Small intestine (tissue), 7 donors: ENCODE results near the gene DOCK7. TPM values are rescaled to one million over a fixed set of nuclear protein-coding genes. Genes with fewer than 3 reads are reported as not detected.

Experiments used
- DNase-seq, 2 donors: peaks; one replicate each; pipeline versions ENCODE4 v3.0.0 to v3.0.0-alpha.2; 2013
- FAIRE-seq: peaks from 2 replicates; lab custom pipeline; 2012; peaks lifted over from hg19 to GRCh38; lab: Jason Lieb, UNC
- H3K27ac ChIP-seq, 3 donors: one replicate each; pipeline ENCODE4 v1.5.1; 2013; ENCODE audit warnings: low read length in 2 of 3, mild to moderate bottlenecking in 2 of 3, control low read depth in 1 of 3, inconsistent platforms in 1 of 3, low read depth in 1 of 3, moderate library complexity in 1 of 3
- H3K27me3 ChIP-seq, 3 donors: one replicate each; pipeline ENCODE4 v1.6.1; 2013; ENCODE audit warnings: low read length in 3 of 3, inconsistent platforms in 1 of 3; ENCODE audit not compliant: control insufficient read depth in 3 of 3, insufficient read depth in 3 of 3
- H3K36me3 ChIP-seq, 3 donors: one replicate each; pipeline ENCODE4 v1.6.1; 2013; ENCODE audit warnings: low read length in 3 of 3, inconsistent platforms in 1 of 3, low read depth in 1 of 3, mild to moderate bottlenecking in 1 of 3, moderate library complexity in 1 of 3; ENCODE audit not compliant: control insufficient read depth in 3 of 3, insufficient read depth in 2 of 3
- H3K4me1 ChIP-seq, 3 donors: one replicate each; pipeline ENCODE4 v1.6.1; 2013; ENCODE audit warnings: low read length in 2 of 3, inconsistent platforms in 1 of 3, low read depth in 1 of 3, mild to moderate bottlenecking in 1 of 3, moderate library complexity in 1 of 3; ENCODE audit not compliant: control insufficient read depth in 3 of 3, insufficient read depth in 2 of 3
- H3K4me3 ChIP-seq, 3 donors: one replicate each; pipeline ENCODE4 v1.5.1; 2013; ENCODE audit warnings: low read length in 3 of 3, control low read depth in 1 of 3, inconsistent platforms in 1 of 3, low read depth in 1 of 3, mild to moderate bottlenecking in 1 of 3, moderate library complexity in 1 of 3
- H3K9me3 ChIP-seq, 2 donors: one replicate each; pipeline ENCODE4 v1.6.1; 2013; ENCODE audit warnings: low read depth in 1 of 2, low read length in 1 of 2; ENCODE audit not compliant: control insufficient read depth in 2 of 2, insufficient read depth in 1 of 2
- WGBS, 3 donors: extraction: QIAGEN DNeasy Blood & Tissue Kit; methylation state at CpG; one replicate each; pipeline ENCODE4 v1.1.7; 2013; 5-methylcytosine and 5-hydroxymethylcytosine counted together
- polyA plus RNA-seq, 4 donors: library from polyadenylated mRNA; stranded (reverse) in 3 of 4; unstranded in 1 of 4; fragments of 200-250 nt in 3 of 4; fragments of 120-200 nt in 1 of 4; gene quantifications; one replicate each; pipeline versions ENCODE4 v1.2.1 to v1.2.3, GENCODE V29; 2013
- donor health status: healthy with polysubstance abuse.
- donor health status: control.
- donor health status: control.
- donor health status: Bipolar disorder and iron deficiency.
- donor health status: healthy.

DOCK7 gene
- polyA plus RNA-seq, 4 donors: 4.9 to 25.5 (median 7.0) TPM

GRCh38 chr1:62513013-62513412 lies 175.2 kb downstream of the DOCK7 start:
- Histone ChIP-seq H3K9me3 (no peaks in the 10 kb centered on the region), H3K27me3 (no peaks in the 10 kb centered on the region), H3K27ac (no peak overlapping the region), H3K36me3 (peaks cover 3 to 9% (median 4%) of the 10 kb centered on the region in 3 donors), H3K4me1 (peaks cover 0 to 10% (median 0%) of the 10 kb centered on the region in 3 donors), H3K4me3 (no peak overlapping the region)
- DNase-seq (no peak), FAIRE-seq (no peak)
- WGBS, 3 donors: 71 to 84% (median 71%) methylated on average over 4 of the region's 4 CpGs

GRCh38 chr1:62509028-62509427 lies 179.2 kb downstream of the DOCK7 start:
- Histone ChIP-seq H3K9me3 (no peaks in the 10 kb centered on the region), H3K27ac (no peak overlapping the region), H3K4me1 (no peaks in the 10 kb centered on the region), H3K4me3 (no peak overlapping the region), H3K36me3 (peaks cover 1 to 11% (median 4%) of the 10 kb centered on the region in 3 donors), H3K27me3 (no peaks in the 10 kb centered on the region)
- DNase-seq (peak in 1 of 2 donors; percentile 51), FAIRE-seq (no peak)
- WGBS, 3 donors: 76 to 85% (median 84%) methylated on average over 1 of the region's 1 CpG

- Histone ChIP-seq H3K4me3 (no peak overlapping the region), H3K27me3 (no peaks in the 10 kb centered on the region), H3K27ac (no peak overlapping the region), H3K9me3 (no peaks in the 10 kb centered on the region), H3K4me1 (no peaks in the 10 kb centered on the region), H3K36me3 (peaks cover 1 to 14% (median 4%) of the 10 kb centered on the region in 3 donors)
- DNase-seq (peak; percentile 46 to 54), FAIRE-seq (peak; percentile 59)
- 90 to 95% (median 93%) methylated on average over 1 of the region's 1 CpG for WGBS, 3 donors
Measured at GRCh38 chr1:62508187-62508758, 179.9 kb downstream of the DOCK7 start.

- Histone ChIP-seq H3K4me1 (no peaks in the 10 kb centered on the region), H3K36me3 (peaks cover 0 to 17% (median 2%) of the 10 kb centered on the region in 3 donors), H3K27ac (no peak overlapping the region), H3K27me3 (no peaks in the 10 kb centered on the region), H3K4me3 (no peak overlapping the region), H3K9me3 (no peaks in the 10 kb centered on the region)
- FAIRE-seq (no peak), DNase-seq (no peak)
Measured at GRCh38 chr1:62500210-62500609, 188.0 kb downstream of the DOCK7 start.

- no peak overlapping the region for H3K4me3 ChIP-seq
- no peaks in the 10 kb centered on the region for H3K4me1 ChIP-seq
- H3K36me3 ChIP-seq: peaks cover 2 to 18% (median 9%) of the 10 kb centered on the region in 3 donors
- H3K9me3 ChIP-seq: no peaks in the 10 kb centered on the region
- no peak overlapping the region for H3K27ac ChIP-seq
- no peak for FAIRE-seq
- WGBS, 3 donors: 88 to 97% (median 94%) methylated on average over 4 of the region's 4 CpGs
- H3K27me3 ChIP-seq: no peaks in the 10 kb centered on the region
- no peak for DNase-seq
Measured at GRCh38 chr1:62494137-62494536, 194.0 kb downstream of the DOCK7 start.

- Histone ChIP-seq H3K4me1 (no peaks in the 10 kb centered on the region), H3K27ac (no peak overlapping the region), H3K27me3 (no peaks in the 10 kb centered on the region), H3K4me3 (no peak overlapping the region), H3K9me3 (no peaks in the 10 kb centered on the region), H3K36me3 (peaks cover 2 to 20% (median 9%) of the 10 kb centered on the region in 3 donors)
- WGBS, 3 donors: 94 to 98% (median 97%) methylated on average over 3 of the region's 3 CpGs
- DNase-seq: no peak
- no peak for FAIRE-seq
Measured at GRCh38 chr1:62493656-62494055, 194.5 kb downstream of the DOCK7 start.

- Histone ChIP-seq H3K4me3 (no peak overlapping the region), H3K27me3 (no peaks in the 10 kb centered on the region), H3K36me3 (peaks cover 2 to 17% (median 10%) of the 10 kb centered on the region in 3 donors), H3K27ac (no peak overlapping the region), H3K4me1 (no peaks in the 10 kb centered on the region), H3K9me3 (no peaks in the 10 kb centered on the region)
- FAIRE-seq: no peak
- 90 to 94% (median 93%) methylated on average over 2 of the region's 2 CpGs for WGBS, 3 donors
- DNase-seq: no peak
Measured at GRCh38 chr1:62492521-62492920, 195.7 kb downstream of the DOCK7 start.

GRCh38 chr1:62487956-62488355 lies 200.2 kb downstream of the DOCK7 start:
- no peak overlapping the region for H3K27ac ChIP-seq
- no peaks in the 10 kb centered on the region for H3K9me3 ChIP-seq
- FAIRE-seq (no peak), DNase-seq (no peak)
- WGBS, 3 donors: 86 to 95% (median 91%) methylated on average over 2 of the region's 2 CpGs
- H3K27me3 ChIP-seq: no peaks in the 10 kb centered on the region
- no peaks in the 10 kb centered on the region for H3K4me1 ChIP-seq
- H3K36me3 ChIP-seq: peaks cover 0 to 18% (median 6%) of the 10 kb centered on the region in 3 donors
- no peak overlapping the region for H3K4me3 ChIP-seq
